Measurements from ENCODE around the gene NDUFAF2.

Gene NDUFAF2

GRCh38 chr5:61019642-61020041 is 74.6 kb downstream of the NDUFAF2 start:
- Histone ChIP-seq H3K36me3 (ENCODE audit: low read length) (no peaks in the 10 kb centered on the region), H3K9me2 (replicated peaks; ENCODE audit: insufficient read depth, low read length) (no peaks in the 10 kb centered on the region), H3K4me2 (ENCODE audit: low read depth, low read length, poor library complexity, severe bottlenecking) (no peak overlapping the region), H3K27ac (ENCODE audit: low read depth, low read length) (no peak overlapping the region), H3K27me3 (ENCODE audit: low read length) (no peaks in the 10 kb centered on the region), H3K9me3 (ENCODE audit: insufficient read depth, low read length) (no peaks in the 10 kb centered on the region), H2AFZ (ENCODE audit: low read depth, low read length, severe bottlenecking) (no peak overlapping the region), H3F3A (ENCODE audit: insufficient read depth) (no peaks in the 10 kb centered on the region), H3K79me2 (ENCODE audit: insufficient read depth, low read length) (no peaks in the 10 kb centered on the region), H4K20me1 (ENCODE audit: low read depth, low read length) (peaks cover 8% of the 10 kb centered on the region; the same call in 1 of the 2 replicates), H3K9ac (ENCODE audit: low read length) (no peak overlapping the region), H3K4me3 (ENCODE audit: insufficient read depth, low read length, poor library complexity, severe bottlenecking) (no peak overlapping the region)
- TF ChIP-seq CTCF (IDR thresholded peaks at IDR 0.05; ENCODE audit: insufficient read depth, low read length, poor library complexity, severe bottlenecking) (no peak), EZH2phosphoT487 (conservative IDR thresholded peaks at IDR 0.05; ENCODE audit: low read length) (no peak)

GRCh38 chr5:61020415-61020814 is 75.4 kb downstream of the NDUFAF2 start:
- Histone ChIP-seq H3K9me3 (ENCODE audit: insufficient read depth, low read length) (no peaks in the 10 kb centered on the region), H3K4me3 (ENCODE audit: insufficient read depth, low read length, poor library complexity, severe bottlenecking) (no peak overlapping the region), H3K9ac (ENCODE audit: low read length) (no peak overlapping the region), H3K79me2 (ENCODE audit: insufficient read depth, low read length) (no peaks in the 10 kb centered on the region), H3K36me3 (ENCODE audit: low read length) (no peaks in the 10 kb centered on the region), H3K9me2 (replicated peaks; ENCODE audit: insufficient read depth, low read length) (no peaks in the 10 kb centered on the region), H2AFZ (ENCODE audit: low read depth, low read length, severe bottlenecking) (no peak overlapping the region), H3K27ac (ENCODE audit: low read depth, low read length) (no peak overlapping the region), H4K20me1 (ENCODE audit: low read depth, low read length) (peaks cover 8% of the 10 kb centered on the region; the same call in 1 of the 2 replicates), H3K4me2 (ENCODE audit: low read depth, low read length, poor library complexity, severe bottlenecking) (no peak overlapping the region), H3K27me3 (ENCODE audit: low read length) (no peaks in the 10 kb centered on the region), H3F3A (ENCODE audit: insufficient read depth) (no peaks in the 10 kb centered on the region)
- TF ChIP-seq CTCF (IDR thresholded peaks at IDR 0.05; ENCODE audit: insufficient read depth, low read length, poor library complexity, severe bottlenecking) (no peak), EZH2phosphoT487 (conservative IDR thresholded peaks at IDR 0.05; ENCODE audit: low read length) (no peak)

- H2AFZ ChIP-seq (ENCODE audit: low read depth, low read length, severe bottlenecking): no peak overlapping the region
- no peak overlapping the region for H3K4me2 ChIP-seq (ENCODE audit: low read depth, low read length, poor library complexity, severe bottlenecking)
- no peaks in the 10 kb centered on the region for H3K9me3 ChIP-seq (ENCODE audit: insufficient read depth, low read length)
- H3K27me3 ChIP-seq (ENCODE audit: low read length): no peaks in the 10 kb centered on the region
- no peak overlapping the region for H3K4me3 ChIP-seq (ENCODE audit: insufficient read depth, low read length, poor library complexity, severe bottlenecking)
- H4K20me1 ChIP-seq (ENCODE audit: low read depth, low read length): peaks cover 8% of the 10 kb centered on the region; the same call in 1 of the 2 replicates
- H3K27ac ChIP-seq (ENCODE audit: low read depth, low read length): no peak overlapping the region
- TF ChIP-seq CTCF (IDR thresholded peaks at IDR 0.05; ENCODE audit: insufficient read depth, low read length, poor library complexity, severe bottlenecking) (no peak), EZH2phosphoT487 (conservative IDR thresholded peaks at IDR 0.05; ENCODE audit: low read length) (no peak)
- H3K9ac ChIP-seq (ENCODE audit: low read length): no peak overlapping the region
- H3K79me2 ChIP-seq (ENCODE audit: insufficient read depth, low read length): no peaks in the 10 kb centered on the region
- H3K9me2 ChIP-seq (replicated peaks; ENCODE audit: insufficient read depth, low read length): no peaks in the 10 kb centered on the region
- H3F3A ChIP-seq (ENCODE audit: insufficient read depth): no peaks in the 10 kb centered on the region
- H3K36me3 ChIP-seq (ENCODE audit: low read length): no peaks in the 10 kb centered on the region
These were observed 78.1 kb downstream of the NDUFAF2 start for GRCh38 chr5:61023131-61023530.

Measured in SU-DHL-6 (cell line).